C4-2B (cell line): ENCODE measurements around the gene TNS2.

Experiments
- H3K27ac ChIP-seq: fragments of 450-650 bp; 2 replicates; pipeline ENCODE4 v1.5.1; 2017
- ZFX ChIP-seq: fragments of 450-650 bp; IDR thresholded peaks from 2 replicates; pipeline ENCODE4 v1.6.1; 2017
- TF ChIP-seq, protein P1 (sequence below): fragments of 450-650 bp; conservative IDR thresholded peaks from 2 replicates; pipeline ENCODE4 v1.5.1; 2017; ENCODE audit warnings: mild to moderate bottlenecking

TNS2 gene

DNA sequence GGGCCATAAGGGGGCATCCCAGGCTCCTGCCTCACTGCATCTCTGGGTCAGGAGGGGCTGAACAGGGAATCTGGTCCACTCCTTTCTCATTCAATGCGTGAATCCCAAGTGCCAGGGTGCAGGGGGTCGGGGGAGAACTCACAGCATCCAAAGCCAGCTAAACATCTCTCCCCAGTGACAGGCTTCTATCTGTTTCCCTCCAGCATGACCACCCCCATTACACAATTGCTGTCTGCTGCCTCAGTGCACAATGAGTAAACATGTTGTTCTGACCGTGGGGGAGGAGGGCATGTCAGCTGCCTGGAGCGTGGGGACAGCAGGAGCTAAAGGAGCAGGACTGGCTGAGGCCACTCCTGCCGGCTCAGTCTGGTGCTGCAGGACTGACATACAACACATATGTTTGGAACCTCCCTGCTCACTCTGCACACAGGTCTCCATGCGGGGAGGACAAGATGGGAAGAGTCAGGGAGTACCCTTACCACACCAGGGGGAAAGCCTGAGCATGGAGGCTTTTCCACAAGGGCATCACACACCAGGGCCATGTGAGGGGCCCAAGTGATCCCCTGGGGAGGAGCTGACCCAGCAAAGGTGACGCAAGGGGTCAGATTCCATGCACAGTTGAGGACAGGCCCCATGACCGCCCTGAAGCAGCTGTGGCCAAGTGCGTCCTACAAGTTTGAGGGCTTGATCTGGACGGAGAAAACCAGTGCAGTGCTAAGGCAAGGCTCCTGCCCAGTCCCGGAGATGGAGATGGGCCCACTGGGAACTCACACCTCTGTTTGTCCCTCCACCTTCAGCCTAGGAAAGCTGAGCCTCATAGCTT is 1.4 kb downstream of the TNS2 start:
- TF ChIP-seq ZFX, result no peak
- TF ChIP-seq, protein P1, sequence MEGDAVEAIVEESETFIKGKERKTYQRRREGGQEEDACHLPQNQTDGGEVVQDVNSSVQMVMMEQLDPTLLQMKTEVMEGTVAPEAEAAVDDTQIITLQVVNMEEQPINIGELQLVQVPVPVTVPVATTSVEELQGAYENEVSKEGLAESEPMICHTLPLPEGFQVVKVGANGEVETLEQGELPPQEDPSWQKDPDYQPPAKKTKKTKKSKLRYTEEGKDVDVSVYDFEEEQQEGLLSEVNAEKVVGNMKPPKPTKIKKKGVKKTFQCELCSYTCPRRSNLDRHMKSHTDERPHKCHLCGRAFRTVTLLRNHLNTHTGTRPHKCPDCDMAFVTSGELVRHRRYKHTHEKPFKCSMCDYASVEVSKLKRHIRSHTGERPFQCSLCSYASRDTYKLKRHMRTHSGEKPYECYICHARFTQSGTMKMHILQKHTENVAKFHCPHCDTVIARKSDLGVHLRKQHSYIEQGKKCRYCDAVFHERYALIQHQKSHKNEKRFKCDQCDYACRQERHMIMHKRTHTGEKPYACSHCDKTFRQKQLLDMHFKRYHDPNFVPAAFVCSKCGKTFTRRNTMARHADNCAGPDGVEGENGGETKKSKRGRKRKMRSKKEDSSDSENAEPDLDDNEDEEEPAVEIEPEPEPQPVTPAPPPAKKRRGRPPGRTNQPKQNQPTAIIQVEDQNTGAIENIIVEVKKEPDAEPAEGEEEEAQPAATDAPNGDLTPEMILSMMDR, result no peak; the same call in 1 of the 2 replicates

DNA sequence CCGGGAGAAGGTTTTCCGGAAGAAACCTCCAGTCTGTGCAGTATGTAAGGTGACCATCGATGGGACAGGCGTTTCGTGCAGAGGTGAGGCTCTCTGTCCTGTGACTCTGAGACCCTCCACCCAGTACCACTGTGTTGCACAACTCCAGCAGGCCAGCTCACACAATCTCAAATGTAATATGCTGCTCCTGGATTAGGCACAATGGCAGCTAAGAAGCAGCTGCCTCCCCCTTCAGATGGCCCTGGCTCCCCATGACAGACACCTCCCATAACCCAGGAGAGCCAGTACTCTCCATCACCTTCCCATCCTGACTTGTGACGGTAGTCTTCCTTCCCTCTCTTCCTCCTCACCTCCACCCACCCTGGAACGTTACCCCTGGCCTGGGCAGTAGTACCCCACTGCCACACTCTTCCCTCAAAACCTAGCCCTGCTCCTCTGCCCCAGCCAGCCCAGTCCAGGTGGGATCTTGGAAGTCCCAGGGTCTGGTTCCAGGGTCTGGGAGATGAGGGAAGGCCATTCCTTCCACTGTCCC is 2.1 kb downstream of the TNS2 start:
- TF ChIP-seq, protein P1, result no peak
- no peak for TF ChIP-seq ZFX
- H3K27ac ChIP-seq, result peak overlapping the region; percentile 96

More for the DNA sequence above, 1.4 kb downstream of the TNS2 start:
- H3K27ac ChIP-seq, result peak overlapping the region; percentile 96

DNA sequence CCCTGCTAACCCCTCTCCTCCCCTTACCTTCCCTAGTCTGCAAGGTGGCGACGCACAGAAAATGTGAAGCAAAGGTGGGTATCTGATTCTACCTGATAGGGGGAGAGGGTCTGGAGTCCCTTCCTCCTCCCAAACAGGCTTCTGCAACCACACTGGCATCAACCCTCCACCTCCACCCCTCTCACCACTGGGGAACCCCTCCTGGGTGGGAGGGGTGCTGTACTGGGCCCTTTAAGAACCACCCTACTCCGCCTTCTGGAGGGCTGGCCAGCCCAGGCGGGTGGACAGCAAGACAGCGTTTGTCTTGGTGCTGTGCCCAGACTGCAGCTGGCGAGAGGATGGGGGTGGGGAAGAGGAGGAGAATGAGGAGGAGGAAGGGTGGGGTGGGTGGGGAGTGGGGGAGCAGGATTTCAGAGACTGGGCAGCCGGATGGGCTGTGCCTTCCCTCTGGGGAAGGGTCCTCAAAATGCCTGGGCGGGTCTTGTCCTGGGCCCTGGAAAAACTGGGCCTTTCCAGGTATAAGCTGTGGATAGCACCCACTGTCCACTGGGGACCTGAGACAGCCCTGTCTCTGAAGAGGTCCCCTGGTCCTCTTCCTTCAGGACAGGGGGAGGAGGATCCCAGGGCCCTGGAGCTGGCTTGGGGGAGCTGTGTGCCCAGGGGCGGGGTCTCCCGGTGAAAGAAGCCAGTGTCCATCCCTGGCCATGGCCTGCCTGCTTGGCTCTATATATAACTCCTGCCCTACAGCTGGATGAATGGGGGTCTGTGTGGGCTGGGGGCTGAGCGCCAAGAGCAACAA is 2.8 kb downstream of the TNS2 start:
- H3K27ac ChIP-seq, result peak overlapping the region; percentile 96
- TF ChIP-seq ZFX, result no peak
- TF ChIP-seq, protein P1, result no peak

DNA sequence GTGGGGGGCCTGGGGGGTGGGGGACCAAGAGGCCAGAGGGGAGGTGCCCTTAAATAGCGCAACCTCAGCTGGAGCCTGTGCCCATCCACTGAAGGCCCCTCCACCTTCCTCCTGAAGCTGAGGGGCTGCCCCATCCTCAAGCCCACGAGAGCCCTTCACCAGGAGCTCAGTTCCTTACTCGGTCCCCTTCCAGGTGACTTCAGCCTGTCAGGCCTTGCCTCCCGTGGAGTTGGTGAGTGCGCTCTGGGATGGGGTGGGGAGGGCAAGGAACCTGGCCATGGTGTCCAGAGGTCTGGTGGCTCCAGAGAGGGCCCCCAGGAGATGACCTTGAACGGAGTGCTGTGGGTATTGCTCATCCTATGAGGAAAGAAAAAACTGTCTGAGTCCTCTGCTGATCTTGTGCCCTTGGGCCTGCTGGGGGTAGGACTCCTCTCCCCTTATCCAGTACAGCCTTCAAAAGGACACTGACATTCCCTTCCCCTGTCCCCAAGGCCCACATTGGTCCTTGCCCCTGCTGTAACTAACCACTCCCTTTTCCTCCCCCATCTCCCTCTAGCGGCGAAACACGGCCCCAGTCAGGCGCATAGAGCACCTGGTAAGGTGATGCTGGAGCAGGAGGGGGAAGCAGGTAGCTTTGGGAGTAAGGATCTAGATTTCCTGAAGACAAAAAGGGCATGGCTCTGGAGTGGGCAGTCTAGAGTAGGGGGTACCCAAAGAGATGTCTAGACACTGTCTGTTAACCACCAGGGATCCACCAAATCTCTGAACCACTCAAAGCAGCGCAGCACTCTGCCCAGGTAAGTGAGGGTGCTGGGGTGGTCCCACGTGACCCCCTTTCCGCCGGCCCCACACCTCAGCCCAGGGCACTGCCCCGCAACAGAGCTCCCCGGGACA is 3.6 kb downstream of the TNS2 start:
- peak overlapping the region; percentile 96 for H3K27ac ChIP-seq
- TF ChIP-seq, protein P1, result peak; percentile 96
- TF ChIP-seq ZFX, result no peak

DNA sequence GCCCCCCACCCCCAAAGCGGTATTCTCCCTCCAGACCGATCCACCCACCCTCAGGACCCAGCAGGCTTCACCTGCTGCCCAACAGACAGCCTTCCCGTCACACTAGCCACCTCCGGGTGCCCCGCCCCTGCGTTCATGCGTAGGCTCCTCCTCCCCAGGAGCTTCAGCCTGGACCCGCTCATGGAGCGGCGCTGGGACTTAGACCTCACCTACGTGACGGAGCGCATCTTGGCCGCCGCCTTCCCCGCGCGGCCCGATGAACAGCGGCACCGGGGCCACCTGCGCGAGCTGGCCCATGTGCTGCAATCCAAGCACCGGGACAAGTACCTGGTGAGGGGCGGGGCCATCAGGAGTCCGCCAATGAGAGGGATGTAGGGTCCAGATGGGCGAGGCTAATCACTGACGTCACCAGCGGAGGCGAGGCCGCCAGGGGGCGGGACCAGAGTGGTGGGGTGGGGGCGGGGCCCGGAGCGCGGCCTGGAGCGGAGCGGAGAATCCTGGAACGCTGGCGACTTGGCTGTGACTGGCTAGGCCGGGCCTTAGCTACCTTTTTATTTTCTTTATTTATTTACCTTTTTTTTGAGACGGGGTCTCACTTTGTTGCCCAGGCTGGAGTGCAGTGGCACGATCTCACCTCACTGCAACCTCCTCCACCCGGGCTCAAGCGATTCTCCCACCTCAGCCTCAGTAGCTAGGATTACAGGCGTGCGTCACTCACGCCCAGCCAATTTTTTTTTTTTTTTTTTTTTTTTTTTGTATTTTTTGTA is 4.4 kb downstream of the TNS2 start:
- peak overlapping the region; percentile 96 for H3K27ac ChIP-seq

More for the DNA sequence above, 4.4 kb downstream of the TNS2 start:
- TF ChIP-seq, protein P1, result no peak
- TF ChIP-seq ZFX, result no peak
